Measurements from ENCODE around the gene RPN1.

Gene RPN1

DNA sequence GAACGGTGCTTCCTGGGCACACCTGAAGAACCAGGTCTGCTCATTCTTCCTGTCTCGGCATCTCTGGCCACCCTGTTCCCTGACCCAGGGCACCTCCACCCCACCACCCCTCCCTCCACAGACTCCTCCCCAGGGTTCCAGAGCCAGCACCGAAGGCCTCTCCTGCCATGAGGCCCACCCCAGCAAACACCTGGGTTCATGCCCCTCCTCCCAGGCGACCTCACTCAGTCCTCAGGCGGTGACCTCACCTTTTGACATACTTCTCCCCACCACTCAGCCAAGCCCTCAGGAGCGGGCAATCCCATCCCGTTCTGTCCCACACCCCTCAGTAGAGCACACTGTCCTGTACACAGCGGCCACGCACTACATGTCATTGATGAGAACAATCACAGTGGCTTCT lies 72.3 kb downstream of the RPN1 start:
- no peak for DNase-seq (ENCODE audit: low read depth)

DNA sequence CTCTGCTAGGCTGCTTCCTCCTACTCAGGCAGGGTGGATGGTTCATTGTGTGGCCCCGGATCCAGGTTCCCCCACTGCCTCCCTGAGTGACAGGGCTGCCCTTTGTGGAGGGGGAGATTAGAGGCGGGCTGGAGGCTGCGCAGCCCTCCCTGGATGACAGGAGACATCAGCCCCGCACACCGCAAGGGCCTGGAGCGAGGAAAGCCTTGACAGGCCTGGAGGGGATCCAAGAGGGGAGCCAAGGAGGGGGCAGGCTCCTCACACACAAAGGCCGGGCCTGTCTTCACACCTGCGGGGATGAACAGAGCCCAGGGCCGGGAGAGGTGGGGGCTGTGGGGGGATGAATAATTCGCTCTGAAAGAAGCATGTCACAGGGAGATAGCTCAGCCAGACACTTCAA lies 72.9 kb downstream of the RPN1 start:
- DNase-seq (ENCODE audit: low read depth): no peak

DNA sequence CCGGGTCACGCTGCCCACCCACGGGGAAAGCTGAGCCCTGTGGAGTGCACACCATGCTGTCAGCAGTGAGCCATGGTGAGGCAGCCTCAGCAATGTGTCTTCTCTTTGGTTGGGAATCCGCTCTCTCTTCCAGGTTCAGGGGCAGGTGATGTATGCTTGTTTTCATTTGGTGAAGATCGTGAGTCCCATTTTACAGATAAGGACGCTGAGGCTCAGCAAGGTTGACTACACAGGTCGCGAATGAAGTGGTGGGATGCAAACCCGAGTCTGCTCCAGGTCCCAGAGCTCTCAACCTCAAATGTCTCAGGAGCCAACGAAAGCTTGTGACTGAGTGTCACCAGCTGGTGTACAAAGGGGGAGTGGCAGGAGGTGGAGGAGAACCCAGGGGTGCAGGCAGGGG lies 74.3 kb downstream of the RPN1 start:
- no peak for DNase-seq (ENCODE audit: low read depth)

DNA sequence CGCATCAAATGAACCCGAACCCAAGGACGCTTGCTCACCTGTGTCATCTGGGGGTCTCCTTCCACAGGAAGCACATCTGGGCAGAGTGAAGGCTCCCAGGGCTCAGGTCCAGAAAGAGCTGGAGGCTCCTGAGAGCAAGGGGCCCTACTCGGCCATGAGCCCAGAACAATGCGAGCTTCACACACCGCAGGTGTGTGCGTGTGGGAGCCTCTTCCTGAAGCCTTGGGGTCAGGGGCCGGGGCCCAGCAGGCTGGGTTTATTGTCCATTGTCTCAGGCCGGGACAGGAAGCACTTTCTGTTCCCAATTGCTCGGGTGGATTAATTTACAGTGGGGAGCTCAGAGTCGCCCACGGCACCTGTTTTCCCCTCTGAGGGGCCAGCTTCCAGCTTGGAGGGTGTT lies 74.8 kb downstream of the RPN1 start:
- DNase-seq (ENCODE audit: low read depth): no peak

DNA sequence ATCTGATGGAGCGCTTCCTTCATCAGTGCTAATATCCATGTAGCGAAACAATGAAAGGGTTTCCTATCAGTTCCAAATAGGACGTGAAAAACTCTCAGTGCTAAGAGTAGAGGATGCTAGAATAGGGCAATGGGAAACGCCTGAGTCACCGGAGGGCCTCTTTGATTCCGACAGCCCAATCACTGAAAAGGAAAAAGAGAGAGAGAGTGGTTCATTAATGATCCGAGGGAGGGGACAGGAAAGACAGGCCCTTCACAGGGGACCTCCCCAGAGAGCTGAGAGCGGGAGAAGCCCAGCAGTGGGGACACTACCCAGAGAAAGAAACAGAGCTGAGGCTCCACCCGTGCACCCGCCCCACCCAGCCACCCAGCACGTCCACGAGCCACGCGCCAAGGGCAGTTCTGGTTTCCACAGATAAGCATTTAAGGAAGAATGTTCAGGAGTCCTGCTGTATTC lies 76.9 kb downstream of the RPN1 start:
- DNase-seq (ENCODE audit: low read depth): no peak

DNA sequence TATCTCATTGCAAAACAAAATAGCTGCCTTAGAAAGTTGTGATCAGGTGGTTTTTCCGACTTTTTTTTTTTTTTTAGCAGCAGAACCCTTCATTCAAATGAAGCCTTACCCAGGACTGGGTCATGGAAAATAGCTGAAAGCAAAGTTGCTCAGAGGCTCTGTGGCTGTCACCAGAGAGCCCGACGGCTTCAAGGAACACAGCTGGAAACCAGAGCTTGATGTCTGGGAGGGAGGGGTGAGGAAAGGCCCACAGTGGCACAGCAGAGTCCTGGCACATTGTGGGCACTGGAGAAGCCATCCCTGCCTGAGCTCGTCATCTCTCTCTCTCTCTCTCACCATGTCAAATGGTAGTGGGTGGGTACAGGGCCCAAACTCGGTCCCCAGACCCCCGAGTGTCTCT lies 77.5 kb downstream of the RPN1 start:
- DNase-seq (ENCODE audit: low read depth): no peak

DNA sequence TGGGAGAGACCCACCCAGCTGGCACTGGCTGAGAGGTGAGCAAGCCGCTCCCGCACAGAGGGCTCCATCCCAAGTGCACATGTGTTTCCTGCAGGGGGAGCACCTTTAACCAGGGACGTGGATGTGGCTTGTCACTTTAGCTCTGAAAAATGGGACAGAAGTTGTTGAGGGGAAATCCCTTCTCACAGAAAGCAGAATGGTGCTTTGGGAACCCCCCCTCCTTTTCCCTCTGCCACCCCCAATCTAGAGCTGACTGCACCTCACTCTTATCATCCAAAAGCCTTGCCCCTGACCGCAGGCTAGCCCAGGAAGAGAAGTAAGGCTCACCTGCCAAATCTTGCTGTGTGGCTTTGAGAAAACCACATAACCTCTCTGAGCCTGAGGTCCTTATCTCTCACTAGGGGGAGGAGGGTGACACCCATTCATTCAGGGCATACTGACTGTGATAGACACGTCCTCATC lies 77.9 kb downstream of the RPN1 start:
- no peak for DNase-seq (ENCODE audit: low read depth)

DNA sequence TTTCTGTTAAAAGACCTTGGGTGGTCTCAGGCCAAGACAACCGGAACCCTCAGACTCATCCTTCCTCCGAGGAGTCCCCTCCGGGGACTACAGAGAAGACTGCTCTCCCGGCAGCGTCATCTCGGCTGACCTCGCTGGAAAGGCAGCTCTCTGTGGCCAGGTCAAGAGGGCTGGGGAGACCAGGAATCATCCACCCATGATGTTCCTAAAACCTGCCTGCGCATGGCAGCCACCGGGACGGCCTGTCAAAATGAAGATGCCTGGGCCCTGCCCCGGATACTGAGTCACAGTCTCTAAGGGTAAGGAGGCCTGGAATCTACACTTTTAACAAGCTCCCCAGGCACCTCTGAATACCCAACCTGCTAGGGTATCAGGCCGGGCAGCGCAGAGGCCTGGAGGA lies 78.6 kb downstream of the RPN1 start:
- DNase-seq (ENCODE audit: low read depth): no peak

All from stromal cell of bone marrow (primary cell).